ENCODE data around the gene GPAM.

DNA sequence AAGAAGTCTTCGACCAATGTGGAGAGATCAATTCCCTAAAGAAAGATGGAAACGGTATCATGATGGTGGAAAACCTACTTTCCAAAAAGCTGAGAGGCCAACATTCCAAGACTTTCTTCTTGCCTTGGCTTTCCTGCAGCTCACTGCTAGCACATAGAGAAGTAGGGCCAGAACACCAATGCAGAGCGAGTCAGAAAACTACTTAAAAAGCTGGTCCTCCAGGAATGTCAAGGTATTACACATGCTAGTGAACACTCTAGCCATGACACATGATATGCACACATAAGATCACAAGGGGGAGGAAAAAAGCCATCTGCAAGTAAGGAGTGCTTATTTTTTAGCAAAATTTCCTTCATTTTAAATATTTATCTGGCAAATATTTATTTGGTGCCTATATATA lies 22.7 kb downstream of the GPAM start:
- no peak for TF ChIP-seq POLR2AphosphoS5 (IDR thresholded peaks at IDR 0.05)
- TF ChIP-seq, protein P1, sequence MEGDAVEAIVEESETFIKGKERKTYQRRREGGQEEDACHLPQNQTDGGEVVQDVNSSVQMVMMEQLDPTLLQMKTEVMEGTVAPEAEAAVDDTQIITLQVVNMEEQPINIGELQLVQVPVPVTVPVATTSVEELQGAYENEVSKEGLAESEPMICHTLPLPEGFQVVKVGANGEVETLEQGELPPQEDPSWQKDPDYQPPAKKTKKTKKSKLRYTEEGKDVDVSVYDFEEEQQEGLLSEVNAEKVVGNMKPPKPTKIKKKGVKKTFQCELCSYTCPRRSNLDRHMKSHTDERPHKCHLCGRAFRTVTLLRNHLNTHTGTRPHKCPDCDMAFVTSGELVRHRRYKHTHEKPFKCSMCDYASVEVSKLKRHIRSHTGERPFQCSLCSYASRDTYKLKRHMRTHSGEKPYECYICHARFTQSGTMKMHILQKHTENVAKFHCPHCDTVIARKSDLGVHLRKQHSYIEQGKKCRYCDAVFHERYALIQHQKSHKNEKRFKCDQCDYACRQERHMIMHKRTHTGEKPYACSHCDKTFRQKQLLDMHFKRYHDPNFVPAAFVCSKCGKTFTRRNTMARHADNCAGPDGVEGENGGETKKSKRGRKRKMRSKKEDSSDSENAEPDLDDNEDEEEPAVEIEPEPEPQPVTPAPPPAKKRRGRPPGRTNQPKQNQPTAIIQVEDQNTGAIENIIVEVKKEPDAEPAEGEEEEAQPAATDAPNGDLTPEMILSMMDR (IDR thresholded peaks at IDR 0.05) = no peak
- no peak for TF ChIP-seq POLR2A (IDR thresholded peaks at IDR 0.05; ENCODE audit: low read depth)
- TF ChIP-seq EP300 (IDR thresholded peaks at IDR 0.05) = no peak
